HG03565 (cell line): ENCODE data around the gene ZNF569.
"Not testable (repeated sequence)": the region's sequence is repeated elsewhere in the genome, so short reads cannot be mapped to it uniquely, and the experiment has no call there.

Experiments
- ATAC-seq: cut with Tn5 transposase; IDR thresholded peaks from one replicate; pipeline ENCODE4 v1.9.1; 2021; ENCODE audit warnings: mild to moderate bottlenecking, moderate library complexity; ENCODE audit not compliant: unreplicated experiment

The ZNF569 gene

GRCh38 chr19:37466798-37467607 is at the start of gene ZNF569:
ZNF569 (minus strand) TSS chr19:37467444; CDS start chr19:37444921, 22,523 bp downstream.
- peak; percentile 41 for ATAC-seq

GRCh38 chr19:37513397-37513796 is 46.2 kb upstream of the ZNF569 start:
- ATAC-seq = no peak

DNA sequence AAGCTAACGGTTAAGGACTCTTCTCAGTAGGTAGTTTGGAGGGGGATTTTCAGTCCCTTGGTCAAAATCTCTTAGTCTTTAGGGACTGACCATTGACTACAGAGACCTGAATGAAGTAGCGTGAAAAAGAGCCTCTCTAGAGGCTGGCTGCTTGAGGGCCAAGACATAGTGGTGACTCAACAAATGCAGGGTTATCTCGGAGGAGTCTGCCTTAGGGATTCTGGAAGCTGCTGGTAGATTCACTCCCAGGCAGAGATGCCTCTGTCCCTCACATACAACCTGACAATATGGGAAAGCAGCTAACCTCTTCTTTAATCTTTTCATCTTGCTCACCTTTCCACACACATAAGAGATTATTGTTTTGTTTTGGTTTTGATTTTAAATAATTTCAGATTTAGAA is 44.6 kb upstream of the ZNF569 start:
- ATAC-seq = no peak

DNA sequence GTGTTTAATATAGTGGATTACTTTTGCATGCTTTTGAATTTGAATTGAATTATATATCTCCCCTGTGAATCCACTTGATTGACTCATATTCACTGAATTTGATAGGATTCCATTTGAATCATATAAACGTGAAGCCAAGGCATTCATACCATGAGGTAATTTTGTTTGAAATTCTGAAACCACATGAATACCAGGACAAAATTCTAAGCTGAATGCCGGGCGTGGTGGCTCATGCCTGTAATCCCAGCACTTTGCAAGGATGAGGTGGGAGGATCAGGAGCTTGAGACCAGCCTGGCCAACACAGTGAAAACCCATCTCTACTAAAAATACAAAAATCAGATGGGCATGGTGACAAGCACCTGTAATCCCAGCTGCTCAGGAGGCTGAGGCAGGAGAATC is 43.9 kb upstream of the ZNF569 start:
- no peak for ATAC-seq

DNA sequence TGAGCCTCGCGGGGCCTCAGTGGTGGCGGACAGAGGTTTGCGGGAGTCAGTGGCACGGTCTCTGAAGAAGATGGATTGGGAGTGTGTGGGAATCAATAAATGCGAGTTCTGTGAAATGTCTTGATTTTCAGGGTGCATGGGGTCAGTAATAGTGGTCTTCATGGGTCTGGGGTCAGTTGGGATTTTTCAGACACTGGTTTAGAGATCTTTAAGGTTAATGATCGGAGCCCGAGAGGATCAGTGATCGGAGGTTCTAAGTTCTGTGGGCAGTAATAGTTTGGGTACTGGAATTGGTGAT is 39.9 kb upstream of the ZNF569 start:
- ATAC-seq = no peak

GRCh38 chr19:37506387-37507166 is 39.3 kb upstream of the ZNF569 start, which contains the start of gene ZNF793:
ZNF793 (plus strand) TSS chr19:37506939; CDS start chr19:37523440, 16,501 bp downstream.
- no peak for ATAC-seq

DNA sequence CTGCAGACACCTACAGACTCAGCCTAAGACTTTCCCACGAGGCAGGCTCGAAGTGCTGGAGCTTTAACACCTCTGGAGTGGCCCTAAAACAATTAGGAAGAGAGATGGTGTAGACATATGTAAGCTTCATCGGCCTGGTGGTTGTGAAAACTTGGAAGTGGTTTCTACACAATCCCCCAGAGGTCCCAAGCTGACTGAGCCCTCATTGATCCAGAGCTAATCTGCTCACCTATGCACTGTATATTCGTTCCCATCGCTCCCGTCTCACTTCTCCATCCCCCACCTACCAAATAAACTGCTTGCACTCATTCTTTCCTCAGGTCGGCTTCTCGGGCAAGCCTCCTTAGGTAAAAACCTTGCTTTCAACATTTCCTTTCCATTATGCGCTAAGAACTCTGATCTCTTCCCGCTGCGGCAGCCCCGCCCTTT is 38.7 kb upstream of the ZNF569 start:
- no peak for ATAC-seq

DNA sequence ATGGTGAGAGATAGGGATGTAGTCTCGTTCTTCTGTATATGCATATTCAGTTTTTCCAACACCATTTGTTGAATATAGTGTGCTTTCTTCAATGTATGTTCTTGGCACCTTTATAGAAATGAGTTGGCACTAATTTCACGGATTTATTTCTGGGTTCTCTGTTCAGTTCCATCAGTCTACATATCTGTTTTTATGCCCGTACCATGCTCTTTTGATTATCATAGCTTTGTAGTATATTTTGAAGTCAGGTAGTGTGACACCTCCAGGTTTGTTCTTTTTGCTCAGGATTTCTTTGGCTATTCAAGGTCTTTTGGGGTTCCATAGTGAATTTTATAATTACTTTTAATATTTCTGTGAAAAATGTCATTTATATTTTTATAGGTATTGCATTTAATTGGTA is 25.0 kb upstream of the ZNF569 start:
- ATAC-seq = no peak

DNA sequence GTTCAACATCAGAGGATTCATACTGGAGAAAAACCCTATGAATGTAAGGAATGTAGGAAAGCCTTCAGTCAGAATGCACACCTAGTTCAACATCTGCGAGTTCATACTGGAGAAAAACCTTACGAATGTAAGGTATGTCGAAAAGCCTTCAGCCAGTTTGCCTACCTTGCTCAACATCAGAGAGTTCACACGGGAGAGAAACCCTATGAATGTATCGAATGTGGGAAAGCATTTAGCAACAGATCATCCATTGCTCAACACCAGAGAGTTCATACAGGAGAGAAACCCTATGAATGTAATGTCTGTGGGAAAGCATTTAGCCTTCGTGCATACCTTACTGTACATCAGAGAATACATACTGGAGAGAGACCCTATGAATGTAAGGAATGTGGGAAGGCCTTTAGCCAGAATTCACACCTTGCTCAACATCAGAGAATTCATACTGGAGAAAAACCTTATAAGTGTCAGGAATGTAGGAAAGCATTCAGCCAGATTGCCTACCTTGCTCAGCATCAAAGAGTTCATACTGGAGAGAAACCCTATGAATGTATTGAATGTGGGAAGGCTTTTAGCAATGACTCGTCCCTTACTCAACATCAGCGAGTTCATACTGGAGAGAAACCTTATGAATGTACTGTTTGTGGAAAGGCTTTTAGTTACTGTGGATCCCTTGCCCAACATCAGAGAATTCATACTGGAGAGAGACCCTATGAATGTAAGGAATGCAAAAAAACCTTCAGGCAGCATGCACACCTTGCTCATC is 17.3 kb upstream of the ZNF569 start:
- no peak for ATAC-seq

GRCh38 chr19:37472165-37472564 is 4.9 kb upstream of the ZNF569 start:
- no peak for ATAC-seq

- no peak for ATAC-seq
These were observed 3.0 kb upstream of the ZNF569 start for GRCh38 chr19:37470216-37470615.

DNA sequence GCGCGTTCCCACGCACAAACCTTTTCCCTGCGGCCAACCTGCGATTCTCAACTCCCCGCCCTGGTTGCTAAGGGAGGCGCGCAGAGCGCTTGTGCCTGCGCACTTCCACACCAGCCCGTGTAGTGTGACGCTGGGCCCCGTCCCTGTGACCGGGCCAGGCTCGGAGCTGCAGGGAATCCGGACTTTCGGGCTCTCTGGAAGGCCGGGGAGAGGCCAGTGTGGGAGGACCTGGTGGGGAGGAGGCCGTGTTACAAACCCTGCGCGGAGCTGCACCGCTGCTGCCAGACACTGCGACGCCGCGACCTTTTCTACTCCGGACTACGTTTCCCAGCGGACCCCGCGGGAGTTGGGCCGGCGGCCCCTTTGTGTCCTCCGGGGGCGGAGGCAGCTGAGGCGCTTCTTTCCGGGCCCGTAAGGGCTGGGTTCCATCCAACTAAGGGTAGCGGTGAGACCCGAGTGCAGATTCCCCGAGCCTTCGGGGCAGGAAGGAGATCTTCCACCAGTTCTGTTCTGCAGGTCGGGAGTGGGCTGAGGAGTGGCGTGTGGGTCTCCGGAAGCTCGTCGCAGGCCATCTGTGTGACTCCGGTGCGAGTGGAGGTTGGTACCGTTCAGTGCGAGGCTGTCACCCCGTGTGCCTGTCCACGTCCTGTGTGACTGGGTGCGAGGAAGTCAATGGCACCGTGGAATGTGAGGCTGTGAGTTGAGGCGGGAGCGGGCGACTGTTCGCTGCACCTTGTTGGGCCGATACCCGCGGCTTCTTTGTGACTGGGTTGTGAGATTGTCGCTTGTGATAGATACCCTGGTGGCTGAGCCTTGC is 1.9 kb upstream of the ZNF569 start, which contains the start of gene ZNF570:
Gene ZNF570, plus strand, starts transcription at position 396 of the 817 bp plus-strand sequence. CDS start 999 bp downstream, outside the sequence.
- peak; percentile 50 for ATAC-seq

DNA sequence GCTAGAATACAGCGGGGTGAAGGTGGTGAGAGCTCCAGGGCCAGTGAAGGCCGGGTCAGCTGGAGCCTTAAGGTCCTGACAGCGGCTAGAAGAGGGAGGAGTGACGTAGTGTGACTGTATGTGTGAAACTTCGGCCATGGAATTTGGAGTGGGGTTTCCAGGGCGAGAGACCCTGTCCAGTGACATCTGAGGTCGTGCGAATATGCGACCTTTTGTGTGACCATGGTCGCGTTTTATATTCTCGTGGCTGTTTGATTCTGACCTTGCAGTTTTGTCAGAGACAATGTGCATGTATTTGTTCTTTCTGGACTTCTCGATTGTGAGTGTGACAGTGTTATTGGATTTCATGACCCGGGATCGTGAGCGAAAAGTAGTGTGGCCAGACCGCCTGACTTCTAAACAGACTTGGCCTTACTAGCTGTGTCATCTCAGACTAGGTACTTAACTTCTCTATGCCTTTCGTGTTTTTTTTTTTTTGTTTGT is 405 bp upstream of the ZNF569 start:
- ATAC-seq = no peak

- ATAC-seq = no peak
These were observed 907 bp downstream of the ZNF569 start for GRCh38 chr19:37466277-37466797.

DNA sequence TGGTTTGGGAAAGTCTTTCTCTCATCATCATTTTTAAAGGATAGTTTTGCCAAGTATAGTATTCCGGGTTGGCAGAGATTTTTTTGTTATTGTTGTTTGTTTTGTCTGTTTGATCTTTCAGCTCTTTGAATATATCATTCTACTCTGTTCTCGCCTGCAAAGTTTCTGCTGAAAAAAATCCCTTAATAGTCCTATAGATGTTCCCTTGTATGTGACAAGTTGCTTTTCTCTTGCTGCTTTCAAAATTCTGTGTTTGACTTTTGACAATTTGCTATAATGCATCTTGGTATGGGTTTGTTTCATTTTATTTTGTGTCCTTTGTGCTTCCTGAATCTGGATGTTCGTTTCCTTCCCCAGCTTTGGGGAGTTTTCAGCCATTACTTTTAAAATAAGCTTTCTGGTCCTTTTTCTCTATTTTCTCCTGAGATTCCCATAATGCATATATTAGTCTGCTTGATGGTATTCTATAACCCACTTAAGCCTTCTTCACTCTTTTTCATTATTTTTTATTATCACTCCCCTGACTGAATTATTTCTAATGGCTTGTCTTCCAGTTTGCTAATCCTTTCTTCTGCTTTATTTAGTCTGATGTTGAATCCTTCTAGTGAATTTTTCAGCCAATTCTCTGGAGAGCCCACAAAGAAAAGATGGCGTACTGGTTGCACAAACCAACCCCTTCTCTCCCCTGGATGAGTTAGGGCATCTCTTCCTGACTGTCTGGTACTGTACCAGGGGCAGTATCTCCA is 14.6 kb downstream of the ZNF569 start:
- ATAC-seq = no peak

DNA sequence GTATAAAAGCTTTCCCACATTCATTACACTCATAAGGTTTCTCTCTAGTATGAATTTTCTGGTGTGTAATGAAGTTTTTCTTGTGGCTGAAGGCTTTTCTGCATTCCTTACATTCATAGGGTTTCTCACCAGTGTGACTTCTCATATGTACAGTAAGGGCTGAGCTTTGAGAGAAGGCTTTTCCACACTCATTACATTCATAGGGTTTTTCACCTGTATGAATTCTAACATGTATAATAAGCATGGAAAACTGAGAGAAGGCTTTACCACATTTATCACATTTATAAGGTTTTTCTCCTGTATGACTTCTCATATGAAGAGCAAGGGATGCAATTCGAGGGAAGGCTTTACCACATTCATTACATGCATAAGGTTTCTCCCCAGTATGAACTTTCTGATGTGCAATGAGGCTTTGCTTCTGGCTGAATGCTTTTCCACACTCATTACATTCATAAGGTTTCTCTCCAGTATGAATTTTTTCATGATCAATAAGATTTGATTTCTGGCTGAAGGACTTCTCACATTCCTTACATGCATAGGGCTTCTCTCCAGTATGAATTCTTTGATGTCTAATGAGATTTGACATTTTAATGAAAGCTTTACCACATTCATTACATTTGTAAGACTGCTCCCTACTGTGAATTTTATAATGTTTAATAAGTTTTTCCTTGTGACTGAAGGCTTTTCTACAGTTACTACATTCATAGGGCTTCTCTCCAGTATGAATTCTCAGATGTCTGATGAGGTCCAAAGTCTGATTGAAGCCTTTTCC is 53.7 kb downstream of the ZNF569 start:
- no peak for ATAC-seq

GRCh38 chr19:37412700-37413099 is 54.5 kb downstream of the ZNF569 start:
- no peak for ATAC-seq

DNA sequence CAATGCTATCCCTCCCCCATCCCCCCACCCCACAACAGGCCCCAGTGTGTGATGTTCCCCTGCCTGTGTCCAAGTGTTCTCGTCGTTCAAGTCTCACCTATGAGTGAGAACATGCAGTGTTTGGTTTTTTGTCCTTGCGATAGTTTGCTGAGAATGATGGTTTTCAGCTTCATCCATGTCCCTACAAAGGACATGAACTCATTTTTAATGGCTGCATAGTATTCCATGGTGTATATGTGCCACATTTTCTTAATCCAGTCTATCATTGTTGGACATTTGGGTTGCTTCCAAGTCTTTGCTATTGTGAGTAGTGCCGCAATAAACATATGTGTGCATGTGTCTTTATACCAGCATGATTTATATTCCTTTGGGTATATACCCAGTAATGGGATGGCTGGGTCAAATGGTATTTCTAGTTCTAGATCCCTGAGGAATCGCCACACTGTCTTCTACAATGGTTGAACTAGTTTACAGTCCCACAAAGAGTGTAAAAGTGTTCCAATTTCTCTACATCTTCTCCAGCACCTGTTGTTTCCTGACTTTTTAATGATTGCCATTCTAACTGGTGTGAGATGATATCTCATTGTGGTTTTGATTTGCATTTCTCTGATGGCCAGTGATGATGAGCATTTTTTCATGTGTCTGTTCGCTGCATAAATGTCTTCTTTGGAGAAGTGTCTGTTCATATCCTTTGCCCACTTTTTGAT is 61.0 kb downstream of the ZNF569 start:
- ATAC-seq = not testable (repeated sequence)
